HepG2 (cell line): ENCODE data around the gene CLMP. TPM values are rescaled to one million over a fixed set of nuclear protein-coding genes. Genes with fewer than 3 reads are reported as not detected.

Experiments used
- ATAC-seq: fragments of 200-7000 bp; cut with Tn5 transposase; 3 replicates; pipeline ENCODE4 v1.9.1; 2020; ENCODE audit warnings: mild to moderate bottlenecking, moderate library complexity
- BruUV-seq: library from RNA; stranded (reverse); fragments of 400-500 nt; replicated peaks from 2 replicates; lab custom pipeline; 2021; lab: Mats Ljungman, UMichigan
- CTCF ChIA-PET: fragments of 300-600 bp; formaldehyde crosslinking; extraction: SDS; loops from one replicate; lab custom pipeline; 2021; ENCODE audit warnings: low total read pairs, inconsistent platforms, low intra/inter-chr PET ratio; lab: Yijun Ruan, JAX
- POLR2A ChIA-PET: fragments of 350-600 bp; sonication (Branson Sonifier 250); formaldehyde crosslinking; loops from one replicate; lab custom pipeline; 2020; ENCODE audit warnings: antibody characterized with exemption, inconsistent platforms; lab: Yijun Ruan, JAX
- DNase-seq: peaks from one replicate; pipeline ENCODE4 v3.0.0-alpha.2; 2015; ENCODE audit warnings: low spot score
- FAIRE-seq: peaks from 3 replicates; lab custom pipeline; 2011; peaks lifted over from hg19 to GRCh38; lab: Jason Lieb, UNC
- H2AFZ ChIP-seq: one replicate; pipeline ENCODE4 v1.6.1; 2011; ENCODE audit warnings: low read length, inconsistent platforms
- H3K27ac ChIP-seq: fragments of 300-600 bp; 3 replicates; pipeline ENCODE4 v1.8.0; 2011; ENCODE audit warnings: mixed run types, mild to moderate bottlenecking, mixed read lengths, low read length, inconsistent platforms; ENCODE audit not compliant: insufficient read depth; ENCODE audit errors: extremely low read length
- H3K27me3 ChIP-seq, 2 experiments: fragments of 200-600 bp in 1 of 2; 2 replicates in 1 of 2; 3 replicates in 1 of 2; pipeline versions ENCODE4 v1.6.0 to v1.8.0; 2011; ENCODE audit warnings: low read length in 2 of 2, mild to moderate bottlenecking in 2 of 2, moderate library complexity in 2 of 2, inconsistent platforms in 1 of 2; ENCODE audit not compliant: insufficient read depth in 2 of 2, control insufficient read depth in 1 of 2
- H3K36me3 ChIP-seq, 2 experiments: fragments of 200-600 bp in 1 of 2; replicated peaks in 1 of 2; 2 replicates in 1 of 2; 3 replicates in 1 of 2; pipeline versions ENCODE4 v1.5.1 to v1.8.0; 2011; ENCODE audit warnings: low read length in 2 of 2, inconsistent platforms in 1 of 2; ENCODE audit not compliant: insufficient read depth in 2 of 2, control insufficient read depth in 1 of 2
- H3K4me1 ChIP-seq: 2 replicates; pipeline ENCODE4 v1.5.1; 2012; ENCODE audit warnings: low read length, inconsistent platforms; ENCODE audit not compliant: insufficient read depth
- H3K4me2 ChIP-seq: 2 replicates; pipeline ENCODE4 v1.6.0; 2011; ENCODE audit warnings: low read depth, low read length, inconsistent platforms
- H3K4me3 ChIP-seq, 3 experiments: fragments of 200-600 bp in 1 of 3; sonication (generic), shearing (Covaris generic) in 1 of 3; replicated peaks in 1 of 3; 2 replicates each; pipeline ENCODE4 v1.5.1; 2011 to 2016; ENCODE audit warnings: low read length in 3 of 3, inconsistent platforms in 2 of 3, low read depth in 2 of 3, mild to moderate bottlenecking in 2 of 3, control low read depth in 1 of 3, mixed read lengths in 1 of 3; ENCODE audit not compliant: insufficient read depth in 1 of 3
- H3K79me2 ChIP-seq: one replicate; pipeline ENCODE4 v1.6.1; 2011; ENCODE audit warnings: low read length, inconsistent platforms; ENCODE audit not compliant: insufficient read depth
- H3K9ac ChIP-seq: 2 replicates; pipeline ENCODE4 v1.6.0; 2011; ENCODE audit warnings: mild to moderate bottlenecking, low read depth, low read length, inconsistent platforms; ENCODE audit not compliant: insufficient read depth
- H3K9me3 ChIP-seq: 2 replicates; pipeline ENCODE4 v1.5.1; 2012; ENCODE audit warnings: mild to moderate bottlenecking, low read length
- H4K20me1 ChIP-seq: 2 replicates; pipeline ENCODE4 v1.6.0; 2011; ENCODE audit warnings: inconsistent platforms, mild to moderate bottlenecking, low read length, moderate library complexity; ENCODE audit not compliant: insufficient read depth
- FOSL2 ChIP-seq: sonication (generic); formaldehyde crosslinking; IDR thresholded peaks from 2 replicates; pipeline ENCODE4 v1.4.0; 2020; ENCODE audit warnings: missing genetic modification reagents
- HDAC1 ChIP-seq: sonication (generic); formaldehyde crosslinking; IDR thresholded peaks from 2 replicates; pipeline ENCODE4 v1.5.1; 2020; ENCODE audit warnings: mild to moderate bottlenecking, missing genetic modification reagents
- MTA3 ChIP-seq: sonication (generic); formaldehyde crosslinking; IDR thresholded peaks from 2 replicates; pipeline ENCODE4 v1.4.0; 2020; ENCODE audit warnings: missing genetic modification reagents
- NAIF1 ChIP-seq: sonication (generic); formaldehyde crosslinking; IDR thresholded peaks from 2 replicates; pipeline ENCODE4 v1.5.0; 2020; ENCODE audit warnings: mild to moderate bottlenecking, missing genetic modification reagents, borderline replicate concordance
- PPARG ChIP-seq: conservative IDR thresholded peaks from 2 replicates; pipeline ENCODE4 v1.6.1; 2016; ENCODE audit warnings: missing biosample characterization, missing genetic modification reagents
- RAD51 ChIP-seq: fragments of 450-650 bp; IDR thresholded peaks from 2 replicates; pipeline ENCODE4 v1.6.1; 2016; ENCODE audit warnings: borderline replicate concordance
- ZNF24 ChIP-seq: fragments of 450-650 bp; IDR thresholded peaks from 2 replicates; pipeline ENCODE4 v1.6.1; 2017; ENCODE audit warnings: antibody characterized with exemption, mild to moderate bottlenecking
- ZNF333 ChIP-seq: sonication (generic); formaldehyde crosslinking; IDR thresholded peaks from 2 replicates; pipeline ENCODE4 v1.4.0; 2020; ENCODE audit warnings: mild to moderate bottlenecking, missing genetic modification reagents, borderline replicate concordance
- ZNF577 ChIP-seq: sonication (generic); formaldehyde crosslinking; IDR thresholded peaks from 2 replicates; pipeline ENCODE4 v1.4.0; 2020; ENCODE audit warnings: mild to moderate bottlenecking, low read depth, missing genetic modification reagents, borderline replicate concordance
- ZNF746 ChIP-seq: sonication (generic); formaldehyde crosslinking; IDR thresholded peaks from 2 replicates; pipeline ENCODE4 v1.8.0; 2022; ENCODE audit warnings: mild to moderate bottlenecking, missing genetic modification reagents
- WGBS: methylation state at CpG from one replicate; pipeline ENCODE4 v1.1.6; 2017; ENCODE audit warnings: low lambda C conversion rate; 5-methylcytosine and 5-hydroxymethylcytosine counted together
- in situ Hi-C: cut with HindIII; loops from 2 replicates; pipeline ENCODE4 v1.10.0; 2017; ENCODE audit warnings: low pct_unique_long_range_greater_than_20kb; ENCODE audit not compliant: extremely low pct_ligation_motif_present
- intact Hi-C: fragments of 100-400 bp; cut with micrococcal nuclease; formaldehyde crosslinking; loops from one replicate; pipeline ENCODE4 v1.10.0; 2022; ENCODE audit not compliant: unreplicated experiment
- polyA plus RNA-seq, 8 experiments: library from polyadenylated mRNA; depleted of rRNA in 3 of 8; stranded (reverse) in 7 of 8; unstranded in 1 of 8; fragments of >200 nt; fragmentation: Illumina TruSeq in 4 of 8; extraction: Trizol in 4 of 8; gene quantifications; 2 replicates each; pipeline versions ENCODE4 v1.2.1 to v1.2.3, GENCODE V29; 2011 to 2016; ENCODE audit warnings: low read depth in 4 of 8, missing spikeins in 1 of 8, mixed read lengths in 1 of 8; ENCODE audit not compliant: insufficient read depth in 1 of 8
- total RNA-seq, 5 experiments: library from RNA; depleted of rRNA; stranded (reverse); fragments of >200 nt; fragmentation: Illumina TruSeq; extraction: Trizol; gene quantifications; 2 replicates each; pipeline ENCODE4 v1.2.3, GENCODE V29; 2016; ENCODE audit warnings: low read depth in 1 of 5
- TF ChIP-seq, protein P1 (sequence below): sonication (generic); formaldehyde crosslinking; IDR thresholded peaks from 2 replicates; pipeline ENCODE4 v1.4.0; 2020; ENCODE audit warnings: mild to moderate bottlenecking, missing genetic modification reagents
- TF ChIP-seq, protein P2 (sequence below): sonication (generic); formaldehyde crosslinking; IDR thresholded peaks from 2 replicates; pipeline ENCODE4 v1.4.0; 2020; ENCODE audit warnings: missing genetic modification reagents
- TF ChIP-seq, protein P3 (sequence below): sonication (generic); formaldehyde crosslinking; IDR thresholded peaks from 2 replicates; pipeline ENCODE4 v1.5.0; 2020; ENCODE audit warnings: missing genetic modification reagents, mild to moderate bottlenecking, borderline replicate concordance
- TF ChIP-seq, protein P4 (sequence below): sonication (generic); formaldehyde crosslinking; IDR thresholded peaks from 2 replicates; pipeline ENCODE4 v1.4.0; 2020; ENCODE audit warnings: low read depth, mild to moderate bottlenecking, missing genetic modification reagents

The CLMP gene
- total and polyA plus RNA-seq, 2 of the 13 experiments (the other 11 are each of a cell fraction or from before 2014, with no cell fraction given) = not detected

DNA sequence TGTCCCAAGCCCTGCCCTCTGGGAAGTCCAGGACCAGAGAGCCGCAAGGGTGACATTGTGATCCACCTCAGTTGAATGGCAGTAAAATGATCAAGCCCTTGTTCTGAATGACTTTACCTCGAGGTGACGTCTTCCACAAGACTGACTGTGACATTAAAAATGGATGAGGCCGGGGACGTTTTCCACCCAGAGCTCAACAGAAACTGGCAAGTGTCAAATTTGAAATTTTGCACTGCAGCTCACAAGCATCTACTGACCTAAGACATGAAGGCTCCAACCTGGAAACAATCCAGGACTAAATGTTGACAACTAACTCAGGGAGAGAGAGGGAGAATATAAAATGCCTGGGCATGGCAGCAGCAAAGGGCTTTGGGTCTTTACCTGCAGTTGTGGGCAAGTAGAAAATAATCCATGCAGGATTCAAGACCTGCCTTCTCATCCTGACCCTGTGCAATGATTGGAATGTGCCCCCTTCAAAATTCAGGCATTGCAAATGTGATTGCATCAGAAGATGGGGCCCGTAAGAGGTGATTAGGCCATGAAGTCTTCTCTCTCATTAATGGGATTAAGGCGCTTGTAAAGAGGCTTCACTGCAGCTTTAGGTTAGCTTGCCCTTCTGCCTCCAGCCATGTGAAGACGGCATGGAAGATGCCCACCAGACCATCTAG lies 33.6 kb upstream of the CLMP start:
- Histone ChIP-seq H3K79me2 (no peaks in the 10 kb centered on the region), H3K27me3 (no peaks in the 10 kb centered on the region), H3K9me3 (no peaks in the 10 kb centered on the region), H3K9ac (no peak overlapping the region), H3K4me3 (no peak overlapping the region), H3K4me2 (no peak overlapping the region), H3K4me1 (peaks cover 11% of the 10 kb centered on the region), H3K27ac (no peak overlapping the region), H3K36me3 (no peaks in the 10 kb centered on the region), H4K20me1 (no peaks in the 10 kb centered on the region), H2AFZ (no peak overlapping the region)
- CTCF ChIA-PET = no interaction called here
- FAIRE-seq (no peak), DNase-seq (no peak), ATAC-seq (no peak)
- WGBS = 39% methylated on average over 8 of the region's 8 CpGs
- intact Hi-C loops (no loop called here), in situ Hi-C loops (no loop called here)
- POLR2A ChIA-PET = no interaction called here
- BruUV-seq = no TSS peak
- TF ChIP-seq ZNF746 (CRISPR knock-in tag) = no peak
- TF ChIP-seq, protein P1, sequence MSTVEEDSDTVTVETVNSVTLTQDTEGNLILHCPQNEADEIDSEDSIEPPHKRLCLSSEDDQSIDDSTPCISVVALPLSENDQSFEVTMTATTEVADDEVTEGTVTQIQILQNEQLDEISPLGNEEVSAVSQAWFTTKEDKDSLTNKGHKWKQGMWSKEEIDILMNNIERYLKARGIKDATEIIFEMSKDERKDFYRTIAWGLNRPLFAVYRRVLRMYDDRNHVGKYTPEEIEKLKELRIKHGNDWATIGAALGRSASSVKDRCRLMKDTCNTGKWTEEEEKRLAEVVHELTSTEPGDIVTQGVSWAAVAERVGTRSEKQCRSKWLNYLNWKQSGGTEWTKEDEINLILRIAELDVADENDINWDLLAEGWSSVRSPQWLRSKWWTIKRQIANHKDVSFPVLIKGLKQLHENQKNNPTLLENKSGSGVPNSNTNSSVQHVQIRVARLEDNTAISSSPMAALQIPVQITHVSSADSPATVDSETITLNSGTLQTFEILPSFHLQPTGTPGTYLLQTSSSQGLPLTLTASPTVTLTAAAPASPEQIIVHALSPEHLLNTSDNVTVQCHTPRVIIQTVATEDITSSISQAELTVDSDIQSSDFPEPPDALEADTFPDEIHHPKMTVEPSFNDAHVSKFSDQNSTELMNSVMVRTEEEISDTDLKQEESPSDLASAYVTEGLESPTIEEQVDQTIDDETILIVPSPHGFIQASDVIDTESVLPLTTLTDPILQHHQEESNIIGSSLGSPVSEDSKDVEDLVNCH (CRISPR knock-in tag) = no peak
- TF ChIP-seq ZNF333 (CRISPR knock-in tag) = no peak
- TF ChIP-seq HDAC1 (CRISPR knock-in tag) = no peak
- TF ChIP-seq, protein P2, sequence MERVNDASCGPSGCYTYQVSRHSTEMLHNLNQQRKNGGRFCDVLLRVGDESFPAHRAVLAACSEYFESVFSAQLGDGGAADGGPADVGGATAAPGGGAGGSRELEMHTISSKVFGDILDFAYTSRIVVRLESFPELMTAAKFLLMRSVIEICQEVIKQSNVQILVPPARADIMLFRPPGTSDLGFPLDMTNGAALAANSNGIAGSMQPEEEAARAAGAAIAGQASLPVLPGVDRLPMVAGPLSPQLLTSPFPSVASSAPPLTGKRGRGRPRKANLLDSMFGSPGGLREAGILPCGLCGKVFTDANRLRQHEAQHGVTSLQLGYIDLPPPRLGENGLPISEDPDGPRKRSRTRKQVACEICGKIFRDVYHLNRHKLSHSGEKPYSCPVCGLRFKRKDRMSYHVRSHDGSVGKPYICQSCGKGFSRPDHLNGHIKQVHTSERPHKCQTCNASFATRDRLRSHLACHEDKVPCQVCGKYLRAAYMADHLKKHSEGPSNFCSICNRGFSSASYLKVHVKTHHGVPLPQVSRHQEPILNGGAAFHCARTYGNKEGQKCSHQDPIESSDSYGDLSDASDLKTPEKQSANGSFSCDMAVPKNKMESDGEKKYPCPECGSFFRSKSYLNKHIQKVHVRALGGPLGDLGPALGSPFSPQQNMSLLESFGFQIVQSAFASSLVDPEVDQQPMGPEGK (CRISPR knock-in tag) = no peak
- TF ChIP-seq, protein P3, sequence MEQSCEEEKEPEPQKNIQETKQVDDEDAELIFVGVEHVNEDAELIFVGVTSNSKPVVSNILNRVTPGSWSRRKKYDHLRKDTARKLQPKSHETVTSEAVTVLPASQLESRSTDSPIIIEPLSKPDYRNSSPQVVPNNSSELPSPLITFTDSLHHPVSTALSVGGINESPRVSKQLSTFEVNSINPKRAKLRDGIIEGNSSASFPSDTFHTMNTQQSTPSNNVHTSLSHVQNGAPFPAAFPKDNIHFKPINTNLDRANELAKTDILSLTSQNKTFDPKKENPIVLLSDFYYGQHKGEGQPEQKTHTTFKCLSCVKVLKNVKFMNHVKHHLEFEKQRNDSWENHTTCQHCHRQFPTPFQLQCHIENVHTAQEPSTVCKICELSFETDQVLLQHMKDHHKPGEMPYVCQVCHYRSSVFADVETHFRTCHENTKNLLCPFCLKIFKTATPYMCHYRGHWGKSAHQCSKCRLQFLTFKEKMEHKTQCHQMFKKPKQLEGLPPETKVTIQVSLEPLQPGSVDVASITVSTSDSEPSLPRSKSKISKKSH = no peak
- TF ChIP-seq FOSL2 (CRISPR knock-in tag) = no peak
- TF ChIP-seq MTA3 (CRISPR knock-in tag) = no peak
- TF ChIP-seq ZNF24 = no peak
- no peak for TF ChIP-seq ZNF577
- TF ChIP-seq, protein P4, sequence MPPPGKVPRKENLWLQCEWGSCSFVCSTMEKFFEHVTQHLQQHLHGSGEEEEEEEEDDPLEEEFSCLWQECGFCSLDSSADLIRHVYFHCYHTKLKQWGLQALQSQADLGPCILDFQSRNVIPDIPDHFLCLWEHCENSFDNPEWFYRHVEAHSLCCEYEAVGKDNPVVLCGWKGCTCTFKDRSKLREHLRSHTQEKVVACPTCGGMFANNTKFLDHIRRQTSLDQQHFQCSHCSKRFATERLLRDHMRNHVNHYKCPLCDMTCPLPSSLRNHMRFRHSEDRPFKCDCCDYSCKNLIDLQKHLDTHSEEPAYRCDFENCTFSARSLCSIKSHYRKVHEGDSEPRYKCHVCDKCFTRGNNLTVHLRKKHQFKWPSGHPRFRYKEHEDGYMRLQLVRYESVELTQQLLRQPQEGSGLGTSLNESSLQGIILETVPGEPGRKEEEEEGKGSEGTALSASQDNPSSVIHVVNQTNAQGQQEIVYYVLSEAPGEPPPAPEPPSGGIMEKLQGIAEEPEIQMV (CRISPR knock-in tag) = no peak
- TF ChIP-seq PPARG (CRISPR knock-in tag) = no peak
- no peak for TF ChIP-seq NAIF1
- no peak for TF ChIP-seq RAD51
